ENCODE data around the gene ADK. TPM values are rescaled to one million over a fixed set of nuclear protein-coding genes. Genes with fewer than 3 reads are reported as not detected.
"Not testable (repeated sequence)": the region's sequence is repeated elsewhere in the genome, so short reads cannot be mapped to it uniquely, and the experiment has no call there.

ADK gene
- total RNA-seq, 2 experiments from 2014 or later = 52.8 to 54.4 TPM

DNA sequence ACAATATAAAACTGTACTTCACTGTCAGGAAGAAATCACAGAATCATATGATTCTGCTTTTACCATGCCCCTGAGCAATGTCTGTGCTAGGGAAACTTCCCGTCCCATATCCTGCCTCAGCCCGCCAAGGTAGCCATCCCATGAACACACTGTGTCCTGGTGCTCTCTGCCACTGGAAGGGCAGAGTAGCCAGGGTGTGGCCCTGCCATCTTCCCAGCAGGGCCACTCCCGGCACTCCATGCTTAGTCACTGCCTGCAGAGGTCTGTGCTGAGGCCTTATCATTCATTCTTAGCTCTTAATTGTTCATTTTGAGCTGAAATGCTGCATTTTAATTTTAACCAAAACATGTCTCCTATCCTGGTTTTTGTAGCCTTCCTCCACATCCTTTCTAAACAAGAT, 32.2 kb upstream of the ADK start:
- ChIA-PET CTCF (interaction anchor here (1.4 kb wide), 1 partner anchor 15 kb away, joined by 5 read pairs; no protein-coding TSS in a partner anchor), POLR2A (no interaction called here)
- no peak for DNase-seq
- Mint-ChIP-seq H3K36me3 (peaks cover 45% of the 10 kb centered on the region), H3K4me1 (ENCODE audit: low read depth) (peaks cover 12% of the 10 kb centered on the region), H3K27ac (peak overlapping the region; percentile 73), H3K4me3 (no peak overlapping the region), H3K27me3 (no peaks in the 10 kb centered on the region), H3K9me3 (no peaks in the 10 kb centered on the region)
- intact Hi-C loops (cut with micrococcal nuclease) = no loop called here

DNA sequence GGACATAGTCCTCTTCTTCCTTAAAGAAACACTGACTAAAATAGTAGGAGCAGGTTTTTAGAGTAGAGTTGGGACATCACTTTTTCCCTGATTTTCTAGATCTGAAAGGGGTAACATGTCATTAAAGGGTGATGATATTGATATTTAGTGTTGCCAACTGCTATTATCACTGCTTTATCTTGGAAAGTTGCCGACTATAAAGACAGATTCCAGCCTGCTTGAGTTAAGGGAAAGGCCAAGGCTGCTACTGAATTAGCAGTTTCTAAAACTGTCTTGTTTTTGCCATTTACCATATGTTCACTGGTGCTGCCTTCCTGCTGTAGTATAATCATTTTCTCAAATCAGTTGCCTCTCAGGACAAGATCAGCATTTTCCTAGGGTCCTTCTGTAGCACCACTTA, 30.1 kb upstream of the ADK start:
- Mint-ChIP-seq H3K9me3 (no peaks in the 10 kb centered on the region), H3K36me3 (peaks cover 43% of the 10 kb centered on the region), H3K4me3 (no peak overlapping the region), H3K27me3 (no peaks in the 10 kb centered on the region), H3K4me1 (ENCODE audit: low read depth) (peaks cover 13% of the 10 kb centered on the region), H3K27ac (no peak overlapping the region)
- intact Hi-C loops (cut with micrococcal nuclease) = no loop called here
- DNase-seq = no peak
- CTCF ChIA-PET = interaction anchor here (1.1 kb wide), 1 partner anchor 10 kb away, joined by 3 read pairs; no protein-coding TSS in a partner anchor
- POLR2A ChIA-PET = no interaction called here

DNA sequence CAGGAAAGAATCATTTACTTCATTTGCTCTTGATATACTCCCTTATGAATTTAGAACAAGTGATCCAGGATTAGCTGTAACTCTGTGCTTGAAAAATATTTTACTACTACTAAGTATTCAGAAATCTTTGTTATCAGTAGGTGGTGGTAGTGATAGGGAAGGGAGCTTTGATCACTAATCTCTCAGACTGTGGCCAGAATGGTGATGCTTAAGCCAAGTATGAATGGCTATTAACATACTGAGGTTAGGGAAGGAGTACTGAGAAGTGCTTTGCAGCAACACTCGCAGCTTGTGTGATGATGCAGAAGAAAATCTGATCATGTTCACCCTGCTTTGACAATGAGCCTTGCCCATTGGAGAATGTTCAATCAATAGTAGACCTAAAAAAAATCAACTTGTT, 29.7 kb upstream of the ADK start:
- no peaks in the 10 kb centered on the region for H3K27me3 Mint-ChIP-seq
- peaks cover 18% of the 10 kb centered on the region for H3K4me1 Mint-ChIP-seq (ENCODE audit: low read depth)
- H3K27ac Mint-ChIP-seq = no peak overlapping the region
- no peaks in the 10 kb centered on the region for H3K9me3 Mint-ChIP-seq
- intact Hi-C loops (cut with micrococcal nuclease) = no loop called here
- DNase-seq = no peak
- H3K36me3 Mint-ChIP-seq = peaks cover 44% of the 10 kb centered on the region
- H3K4me3 Mint-ChIP-seq = no peak overlapping the region
- CTCF ChIA-PET = interaction anchor here (1.1 kb wide), 1 partner anchor 11 kb away, joined by 3 read pairs; no protein-coding TSS in a partner anchor
- POLR2A ChIA-PET = no interaction called here

DNA sequence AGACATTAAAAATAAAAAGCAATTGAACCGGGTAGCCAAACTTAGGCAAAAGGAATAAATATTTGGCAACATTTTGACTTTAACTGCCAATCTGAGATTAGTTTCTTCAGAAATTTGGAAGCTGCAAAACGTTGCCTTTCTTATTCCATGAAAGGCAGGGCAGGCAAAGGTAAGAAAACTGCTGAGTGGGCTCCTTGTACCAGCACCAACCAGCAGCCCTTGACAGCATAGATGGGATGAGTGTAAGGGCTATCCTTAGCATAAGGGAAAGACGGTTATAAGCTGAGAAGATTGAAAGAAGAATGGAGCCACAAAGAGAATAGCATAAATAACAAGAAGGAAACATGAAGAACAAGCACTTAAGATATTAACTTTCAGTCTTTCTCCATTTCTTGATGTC, 29.0 kb upstream of the ADK start:
- H3K4me3 Mint-ChIP-seq = no peak overlapping the region
- no peaks in the 10 kb centered on the region for H3K27me3 Mint-ChIP-seq
- intact Hi-C loops (cut with micrococcal nuclease) = no loop called here
- CTCF ChIA-PET = interaction anchor here (1.0 to 1.3 kb wide), 3 partner anchors 102 to 242 kb away, joined by 3 read pairs; no protein-coding TSS in a partner anchor
- no peak for DNase-seq
- H3K9me3 Mint-ChIP-seq = no peaks in the 10 kb centered on the region
- H3K27ac Mint-ChIP-seq = no peak overlapping the region
- POLR2A ChIA-PET = interaction anchor here (0.6 kb wide), 1 partner anchor 117 kb away, joined by 7 read pairs; no protein-coding TSS in a partner anchor
- peaks cover 18% of the 10 kb centered on the region for H3K4me1 Mint-ChIP-seq (ENCODE audit: low read depth)
- peaks cover 40% of the 10 kb centered on the region for H3K36me3 Mint-ChIP-seq

DNA sequence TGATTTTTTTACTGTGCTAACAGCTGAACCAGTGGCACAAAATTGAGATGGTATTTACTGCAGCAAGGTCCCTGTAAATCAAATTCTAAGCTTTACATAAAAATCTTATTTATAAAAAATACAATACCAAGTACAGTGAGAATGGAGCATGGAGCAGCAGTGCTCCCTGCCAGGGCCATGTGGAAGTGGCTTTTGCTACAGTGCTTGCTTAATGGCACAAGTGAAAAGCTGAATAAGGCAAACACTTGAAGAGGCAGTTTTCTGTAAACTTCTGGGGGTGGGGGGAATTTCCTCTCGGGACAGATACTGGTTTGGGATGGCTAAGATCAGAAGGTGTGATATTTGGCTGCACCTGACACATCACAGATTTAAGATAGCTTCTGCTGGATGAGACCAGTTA, 27.9 kb upstream of the ADK start:
- Mint-ChIP-seq H3K27me3 (no peaks in the 10 kb centered on the region), H3K9me3 (no peaks in the 10 kb centered on the region), H3K4me1 (ENCODE audit: low read depth) (peaks cover 12% of the 10 kb centered on the region), H3K4me3 (no peak overlapping the region), H3K27ac (peak overlapping the region; percentile 70), H3K36me3 (peaks cover 35% of the 10 kb centered on the region)
- ChIA-PET CTCF (interaction anchor here (0.6 to 1.4 kb wide), 7 partner anchors 19 to 243 kb away, joined by 3 to 4 read pairs (median 3); no protein-coding TSS in a partner anchor), POLR2A (no interaction called here)
- no peak for DNase-seq
- intact Hi-C loops (cut with micrococcal nuclease) = no loop called here

DNA sequence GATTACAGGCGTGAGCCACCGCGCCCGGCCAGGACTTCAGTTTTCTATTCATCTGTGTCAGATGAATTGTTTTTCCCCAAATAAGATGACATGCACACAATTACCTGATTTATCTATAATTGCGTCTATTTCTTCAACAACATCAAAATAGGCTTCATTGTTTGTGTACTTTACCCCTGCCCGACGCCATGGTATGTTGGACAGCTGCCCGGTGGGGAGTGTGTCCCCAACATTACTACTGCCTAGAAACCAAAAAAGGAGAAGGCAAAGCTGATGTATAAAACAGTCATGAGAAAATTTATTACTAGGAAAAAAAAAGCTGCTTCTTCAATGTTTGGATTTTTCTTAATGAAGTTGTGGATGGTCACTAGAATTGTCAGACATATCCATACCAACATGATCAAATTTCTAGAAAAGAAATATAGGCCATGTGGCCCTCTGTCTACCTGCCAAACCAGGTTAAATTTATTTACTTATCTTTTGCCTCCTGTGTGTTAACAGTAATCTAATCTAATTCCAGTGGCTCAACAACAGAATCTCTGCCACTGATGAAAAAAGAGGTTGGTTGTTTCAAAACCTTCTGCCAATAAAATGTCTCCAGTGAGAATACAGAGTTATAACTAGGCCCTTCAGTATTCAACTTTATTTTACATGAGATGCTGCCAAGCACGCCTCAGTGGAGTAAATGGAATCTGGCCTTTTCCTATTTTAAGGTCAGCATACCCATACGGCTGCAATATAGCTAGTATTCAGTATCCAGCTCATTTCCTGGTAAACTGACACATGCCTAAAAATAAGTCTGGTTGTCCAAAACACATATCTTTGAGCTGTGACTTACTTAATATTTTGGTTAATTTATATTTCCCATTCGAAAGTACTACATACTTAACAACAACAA, 16.8 kb upstream of the ADK start:
- CTCF ChIA-PET = interaction anchor here (0.5 kb wide), 1 partner anchor 77 kb away, joined by 3 read pairs; no protein-coding TSS in a partner anchor
- H3K27ac Mint-ChIP-seq = no peak overlapping the region
- no peak for DNase-seq
- H3K27me3 Mint-ChIP-seq = no peaks in the 10 kb centered on the region
- POLR2A ChIA-PET = no interaction called here
- intact Hi-C loops (cut with micrococcal nuclease) = no loop called here
- H3K36me3 Mint-ChIP-seq = peaks cover 33% of the 10 kb centered on the region
- no peaks in the 10 kb centered on the region for H3K4me1 Mint-ChIP-seq (ENCODE audit: low read depth)
- no peak overlapping the region for H3K4me3 Mint-ChIP-seq
- H3K9me3 Mint-ChIP-seq = no peaks in the 10 kb centered on the region

DNA sequence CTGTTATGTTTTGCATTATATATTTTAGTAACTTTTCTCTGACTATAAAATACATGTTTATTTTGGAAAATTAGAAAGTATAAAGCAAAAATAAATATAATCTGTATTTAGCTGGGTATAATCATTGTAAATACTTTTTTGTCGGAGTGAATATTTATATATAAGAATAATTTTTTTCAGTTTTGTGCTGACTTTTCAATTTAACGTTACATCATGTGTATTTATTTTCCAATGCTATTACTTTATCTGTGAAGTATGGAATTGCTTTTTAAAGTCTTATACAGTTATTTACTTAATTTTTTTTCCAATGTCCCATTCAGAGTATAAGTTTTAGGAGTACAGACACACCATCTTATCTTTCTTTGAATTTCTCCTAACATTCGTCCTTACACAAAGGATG, 15.6 kb upstream of the ADK start:
- POLR2A ChIA-PET = no interaction called here
- H3K36me3 Mint-ChIP-seq = peaks cover 30% of the 10 kb centered on the region
- CTCF ChIA-PET = no interaction called here
- no peaks in the 10 kb centered on the region for H3K27me3 Mint-ChIP-seq
- H3K27ac Mint-ChIP-seq = no peak overlapping the region
- no peaks in the 10 kb centered on the region for H3K9me3 Mint-ChIP-seq
- no peak overlapping the region for H3K4me3 Mint-ChIP-seq
- DNase-seq = no peak
- intact Hi-C loops (cut with micrococcal nuclease) = no loop called here
- no peaks in the 10 kb centered on the region for H3K4me1 Mint-ChIP-seq (ENCODE audit: low read depth)

DNA sequence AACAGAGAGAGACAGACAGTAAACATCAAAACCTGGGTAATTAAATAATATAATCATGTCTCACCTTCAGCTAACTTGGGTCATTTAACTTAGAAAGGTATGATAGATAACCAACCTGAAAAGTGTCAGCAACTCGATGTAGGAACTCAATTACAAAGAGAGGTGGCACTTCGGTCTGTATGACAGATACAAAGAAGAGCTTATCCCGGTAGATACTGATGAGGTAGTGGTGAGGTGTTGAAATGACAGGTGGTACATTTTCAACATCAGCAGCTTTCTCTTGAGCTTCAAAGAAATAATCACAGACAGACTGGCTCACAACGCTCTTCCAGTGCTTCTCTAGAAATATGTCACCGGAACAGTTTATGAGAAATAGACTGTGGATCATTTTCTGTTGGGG, 13.0 kb upstream of the ADK start:
- no peaks in the 10 kb centered on the region for H3K27me3 Mint-ChIP-seq
- ChIA-PET CTCF (interaction anchor here (0.9 to 1.2 kb wide), 2 partner anchors 13 to 14 kb away, joined by 3 read pairs; partner anchors contain the start of genes ADK and AP3M1), POLR2A (interaction anchor here (1.1 kb wide), 1 partner anchor 38 kb away, joined by 3 read pairs; no protein-coding TSS in a partner anchor)
- peaks cover 30% of the 10 kb centered on the region for H3K36me3 Mint-ChIP-seq
- no peak for DNase-seq
- no peaks in the 10 kb centered on the region for H3K9me3 Mint-ChIP-seq
- intact Hi-C loops (cut with micrococcal nuclease) = no loop called here
- no peak overlapping the region for H3K27ac Mint-ChIP-seq
- peaks cover 4% of the 10 kb centered on the region for H3K4me1 Mint-ChIP-seq (ENCODE audit: low read depth)
- no peak overlapping the region for H3K4me3 Mint-ChIP-seq

DNA sequence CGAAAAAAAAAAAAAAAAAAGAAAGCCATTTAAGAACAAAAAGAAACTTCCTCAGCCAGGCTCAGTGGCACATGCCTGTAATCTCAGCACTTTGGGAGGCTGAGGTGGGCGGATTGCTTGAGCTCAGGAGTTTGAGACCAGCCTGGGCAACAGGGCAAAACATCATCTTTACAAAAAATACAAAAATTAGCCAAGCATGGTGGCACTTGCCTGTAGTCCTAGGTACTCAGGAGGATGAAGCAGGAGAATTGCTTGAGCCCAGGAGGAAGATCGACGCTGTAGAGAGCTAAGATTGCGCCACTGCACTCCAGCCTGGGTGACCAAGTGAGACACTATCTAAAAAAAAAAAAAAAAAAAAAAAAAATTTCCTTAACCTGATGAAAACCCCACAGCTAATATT, 12.4 kb upstream of the ADK start:
- H3K4me3 Mint-ChIP-seq; H3K4me1 Mint-ChIP-seq (ENCODE audit: low read depth); H3K9me3 Mint-ChIP-seq; H3K27ac Mint-ChIP-seq; intact Hi-C loops (cut with micrococcal nuclease); H3K27me3 Mint-ChIP-seq; DNase-seq: not testable (repeated sequence)
- peaks cover 28% of the 10 kb centered on the region for H3K36me3 Mint-ChIP-seq
- POLR2A ChIA-PET = interaction anchor here (1.1 kb wide), 1 partner anchor 38 kb away, joined by 3 read pairs; no protein-coding TSS in a partner anchor
- CTCF ChIA-PET = interaction anchor here (1.2 kb wide), 1 partner anchor 15 kb away, joined by 3 read pairs; no protein-coding TSS in a partner anchor

DNA sequence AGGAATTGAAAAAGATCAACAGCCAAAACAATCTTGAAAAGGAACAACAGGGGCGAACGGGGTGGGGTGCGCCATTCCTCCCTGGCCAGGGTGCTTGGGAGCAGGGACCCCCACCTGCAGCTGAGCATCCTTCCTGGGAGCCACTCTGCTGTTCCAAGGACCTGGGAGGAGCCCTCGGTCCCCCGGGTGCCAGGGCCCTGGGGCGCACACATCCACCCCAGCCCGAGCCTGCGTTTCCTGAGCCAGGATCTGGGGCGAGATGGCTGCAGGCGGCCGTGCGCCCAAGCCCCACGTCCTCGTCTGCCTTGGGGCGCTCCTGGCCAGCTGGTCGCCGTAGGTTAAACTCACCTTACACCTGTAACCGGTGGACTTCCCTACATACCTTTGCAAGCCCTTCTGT, 11.0 kb upstream of the ADK start:
- Mint-ChIP-seq H3K9me3 (no peaks in the 10 kb centered on the region), H3K27ac (no peak overlapping the region), H3K4me3 (no peak overlapping the region), H3K4me1 (ENCODE audit: low read depth) (peaks cover 7% of the 10 kb centered on the region), H3K27me3 (no peaks in the 10 kb centered on the region), H3K36me3 (peaks cover 17% of the 10 kb centered on the region)
- ChIA-PET CTCF (interaction anchor here (0.7 kb wide), 1 partner anchor 907 kb away, joined by 4 read pairs; no protein-coding TSS in a partner anchor), POLR2A (no interaction called here)
- intact Hi-C loops (cut with micrococcal nuclease) = no loop called here
- no peak for DNase-seq

DNA sequence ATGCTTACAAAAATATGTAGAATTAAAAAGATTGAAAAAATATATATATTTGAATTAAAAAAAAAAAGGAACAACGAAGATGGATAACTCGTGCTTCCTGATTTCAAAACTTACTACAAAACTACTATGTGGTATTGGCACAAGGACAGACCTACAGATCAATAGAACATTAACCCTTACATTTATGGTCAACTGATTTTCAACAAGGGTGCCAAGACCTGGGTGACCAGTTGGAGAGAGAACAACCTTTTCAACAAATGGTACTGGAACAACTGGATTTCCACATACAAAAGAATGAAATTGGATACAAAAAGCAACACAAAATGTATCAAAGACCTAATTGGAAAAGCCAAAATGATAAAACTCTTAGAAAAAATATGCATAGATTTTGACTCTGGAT, 10.5 kb upstream of the ADK start:
- intact Hi-C loops (cut with micrococcal nuclease) = no loop called here
- no peak overlapping the region for H3K4me3 Mint-ChIP-seq
- peaks cover 17% of the 10 kb centered on the region for H3K36me3 Mint-ChIP-seq
- no peak for DNase-seq
- H3K27ac Mint-ChIP-seq = no peak overlapping the region
- ChIA-PET POLR2A (no interaction called here), CTCF (interaction anchor here (0.7 kb wide), 1 partner anchor 907 kb away, joined by 4 read pairs; no protein-coding TSS in a partner anchor)
- no peaks in the 10 kb centered on the region for H3K27me3 Mint-ChIP-seq
- no peaks in the 10 kb centered on the region for H3K9me3 Mint-ChIP-seq
- peaks cover 12% of the 10 kb centered on the region for H3K4me1 Mint-ChIP-seq (ENCODE audit: low read depth)

DNA sequence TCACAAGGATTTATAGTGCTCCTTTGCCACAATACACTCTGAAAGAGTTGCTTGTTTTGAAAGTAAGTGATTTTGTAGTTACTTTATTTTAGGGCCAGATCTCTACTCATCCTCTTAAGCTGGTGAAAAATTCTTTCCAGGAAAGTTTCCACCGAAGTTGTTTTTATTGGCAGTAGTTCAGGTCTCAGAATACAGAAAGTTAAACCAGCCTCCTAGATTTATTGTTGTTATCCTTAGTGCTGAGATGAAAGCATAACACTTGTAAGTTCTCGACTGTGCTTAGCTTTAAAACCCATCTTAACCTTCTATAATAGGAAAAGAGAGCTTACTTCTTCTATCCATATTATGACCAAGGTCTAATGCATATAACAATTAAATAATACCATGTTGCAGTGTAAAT, 5.9 kb upstream of the ADK start:
- Mint-ChIP-seq H3K9me3 (no peaks in the 10 kb centered on the region), H3K36me3 (peaks cover 7% of the 10 kb centered on the region), H3K4me1 (ENCODE audit: low read depth) (peaks cover 36% of the 10 kb centered on the region), H3K27me3 (no peaks in the 10 kb centered on the region), H3K4me3 (no peak overlapping the region), H3K27ac (no peak overlapping the region)
- DNase-seq = no peak
- ChIA-PET CTCF (no interaction called here), POLR2A (no interaction called here)
- intact Hi-C loops (cut with micrococcal nuclease) = no loop called here
